AG04449 (cell line): ENCODE measurements around the gene RASIP1.

Source experiments
- CTCF ChIA-PET: fragments of 350-600 bp; formaldehyde crosslinking; extraction: SDS; loops from one replicate; lab custom pipeline; 2021; ENCODE audit warnings: antibody characterized with exemption; lab: Yijun Ruan, JAX
- POLR2A ChIA-PET: fragments of 400-600, 350-600 bp; formaldehyde crosslinking; extraction: SDS; loops from one replicate; lab custom pipeline; 2020; ENCODE audit warnings: antibody characterized with exemption, inconsistent platforms; lab: Yijun Ruan, JAX
- DNase-seq: peaks from one replicate; pipeline ENCODE4 v3.0.0-alpha.2; 2010; ENCODE audit warnings: low read depth, low spot score
- H3K4me3 ChIP-seq: 2 replicates; pipeline ENCODE4 v1.5.1; 2011; ENCODE audit warnings: low read depth, mild to moderate bottlenecking, control low read depth, low read length
- TF ChIP-seq, protein P1 (sequence below): IDR thresholded peaks from one replicate; pipeline ENCODE4 v1.5.1; 2011; ENCODE audit warnings: mild to moderate bottlenecking, moderate library complexity, low read length, control low read depth, inconsistent platforms; ENCODE audit not compliant: insufficient read depth; ENCODE audit errors: missing control alignments

Gene RASIP1

DNA sequence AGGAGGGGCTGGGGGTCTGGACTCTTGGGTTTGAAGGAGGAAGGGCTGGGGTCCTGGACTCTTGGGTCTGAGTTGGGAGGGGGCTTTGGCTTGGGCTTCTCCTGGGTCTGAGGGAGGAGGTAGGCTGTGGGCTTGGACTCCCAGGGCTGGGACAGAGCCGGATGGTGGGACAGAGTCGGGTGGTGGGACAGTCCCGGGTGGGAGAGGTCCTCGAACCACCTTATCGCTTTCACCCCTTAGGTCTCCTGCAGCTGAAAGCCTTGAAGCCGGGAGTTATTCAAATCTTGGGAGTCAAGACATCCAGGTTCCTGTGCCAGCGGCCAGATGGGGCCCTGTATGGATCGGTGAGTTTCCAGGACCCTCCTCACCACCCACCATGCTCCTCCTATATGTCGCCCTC lies 16.3 kb upstream of the RASIP1 start:
- ChIA-PET POLR2A (no interaction called here), CTCF (interaction anchor here (1.1 kb wide), 1 partner anchor 14 kb away, joined by 3 read pairs; no protein-coding TSS in a partner anchor)
- TF ChIP-seq, protein P1, sequence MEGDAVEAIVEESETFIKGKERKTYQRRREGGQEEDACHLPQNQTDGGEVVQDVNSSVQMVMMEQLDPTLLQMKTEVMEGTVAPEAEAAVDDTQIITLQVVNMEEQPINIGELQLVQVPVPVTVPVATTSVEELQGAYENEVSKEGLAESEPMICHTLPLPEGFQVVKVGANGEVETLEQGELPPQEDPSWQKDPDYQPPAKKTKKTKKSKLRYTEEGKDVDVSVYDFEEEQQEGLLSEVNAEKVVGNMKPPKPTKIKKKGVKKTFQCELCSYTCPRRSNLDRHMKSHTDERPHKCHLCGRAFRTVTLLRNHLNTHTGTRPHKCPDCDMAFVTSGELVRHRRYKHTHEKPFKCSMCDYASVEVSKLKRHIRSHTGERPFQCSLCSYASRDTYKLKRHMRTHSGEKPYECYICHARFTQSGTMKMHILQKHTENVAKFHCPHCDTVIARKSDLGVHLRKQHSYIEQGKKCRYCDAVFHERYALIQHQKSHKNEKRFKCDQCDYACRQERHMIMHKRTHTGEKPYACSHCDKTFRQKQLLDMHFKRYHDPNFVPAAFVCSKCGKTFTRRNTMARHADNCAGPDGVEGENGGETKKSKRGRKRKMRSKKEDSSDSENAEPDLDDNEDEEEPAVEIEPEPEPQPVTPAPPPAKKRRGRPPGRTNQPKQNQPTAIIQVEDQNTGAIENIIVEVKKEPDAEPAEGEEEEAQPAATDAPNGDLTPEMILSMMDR: no peak
- DNase-seq: no peak
- no peak overlapping the region for H3K4me3 ChIP-seq

- DNase-seq: no peak
- ChIA-PET POLR2A (no interaction called here), CTCF (interaction anchor here (1.1 kb wide), 1 partner anchor 14 kb away, joined by 3 read pairs; no protein-coding TSS in a partner anchor)
- TF ChIP-seq, protein P1: no peak
- H3K4me3 ChIP-seq: no peak overlapping the region
Observed at GRCh38 chr19:48756212-48756611, 15.8 kb upstream of the RASIP1 start.

DNA sequence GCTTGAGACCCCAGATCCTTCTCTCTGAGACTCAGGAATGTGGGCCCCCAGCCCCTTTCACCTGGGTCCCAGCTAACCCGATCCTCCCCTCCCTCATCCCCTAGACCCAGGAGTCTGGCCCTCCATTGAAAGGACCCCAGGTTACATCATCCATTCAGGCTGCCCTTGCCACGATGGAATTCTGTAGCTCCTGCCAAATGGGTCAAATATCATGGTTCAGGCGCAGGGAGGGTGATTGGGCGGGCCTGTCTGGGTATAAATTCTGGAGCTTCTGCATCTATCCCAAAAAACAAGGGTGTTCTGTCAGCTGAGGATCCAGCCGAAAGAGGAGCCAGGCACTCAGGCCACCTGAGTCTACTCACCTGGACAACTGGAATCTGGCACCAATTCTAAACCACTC lies 15.4 kb upstream of the RASIP1 start:
- no peak for DNase-seq
- TF ChIP-seq, protein P1: no peak
- CTCF ChIA-PET: interaction anchor here (1.1 kb wide), 1 partner anchor 15 kb away, joined by 3 read pairs; no protein-coding TSS in a partner anchor
- POLR2A ChIA-PET: no interaction called here
- no peak overlapping the region for H3K4me3 ChIP-seq

DNA sequence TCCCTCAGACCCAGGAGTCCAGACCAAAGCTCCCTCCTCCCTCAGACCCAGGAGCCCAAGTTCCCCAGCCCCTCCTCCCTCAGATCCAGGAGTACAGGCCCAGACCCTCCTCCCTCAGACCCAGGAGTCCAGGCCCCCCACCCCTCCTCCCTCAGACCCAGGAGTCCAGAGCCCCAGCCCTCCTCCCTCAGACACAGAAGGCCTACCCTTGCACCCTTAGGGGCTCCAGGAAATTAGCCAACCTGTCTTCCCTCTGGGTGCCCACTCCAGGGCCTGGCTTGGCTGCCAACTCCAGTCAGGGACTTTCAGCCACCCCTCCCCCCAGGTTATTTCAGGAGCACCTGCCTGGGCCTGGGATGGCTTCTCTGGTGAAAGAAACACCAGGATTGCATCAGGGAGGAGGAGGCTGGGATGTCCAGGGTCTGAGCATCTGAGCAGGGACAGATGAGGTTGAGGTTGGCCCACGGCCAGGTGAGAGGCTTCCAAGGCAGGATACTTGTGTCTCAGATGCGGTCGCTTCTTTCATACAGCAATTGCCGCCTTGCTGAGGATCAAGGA lies 14.8 kb upstream of the RASIP1 start, which contains the start of gene FGF21:
TSS of gene FGF21 (plus strand) at position 441 of the 558 bp plus-strand sequence. CDS start 713 bp downstream, outside the sequence.
- CTCF ChIA-PET: no interaction called here
- TF ChIP-seq, protein P1: no peak
- no peak within 1 kb of the TSS for H3K4me3 ChIP-seq
- DNase-seq: no peak
- POLR2A ChIA-PET: no interaction called here

DNA sequence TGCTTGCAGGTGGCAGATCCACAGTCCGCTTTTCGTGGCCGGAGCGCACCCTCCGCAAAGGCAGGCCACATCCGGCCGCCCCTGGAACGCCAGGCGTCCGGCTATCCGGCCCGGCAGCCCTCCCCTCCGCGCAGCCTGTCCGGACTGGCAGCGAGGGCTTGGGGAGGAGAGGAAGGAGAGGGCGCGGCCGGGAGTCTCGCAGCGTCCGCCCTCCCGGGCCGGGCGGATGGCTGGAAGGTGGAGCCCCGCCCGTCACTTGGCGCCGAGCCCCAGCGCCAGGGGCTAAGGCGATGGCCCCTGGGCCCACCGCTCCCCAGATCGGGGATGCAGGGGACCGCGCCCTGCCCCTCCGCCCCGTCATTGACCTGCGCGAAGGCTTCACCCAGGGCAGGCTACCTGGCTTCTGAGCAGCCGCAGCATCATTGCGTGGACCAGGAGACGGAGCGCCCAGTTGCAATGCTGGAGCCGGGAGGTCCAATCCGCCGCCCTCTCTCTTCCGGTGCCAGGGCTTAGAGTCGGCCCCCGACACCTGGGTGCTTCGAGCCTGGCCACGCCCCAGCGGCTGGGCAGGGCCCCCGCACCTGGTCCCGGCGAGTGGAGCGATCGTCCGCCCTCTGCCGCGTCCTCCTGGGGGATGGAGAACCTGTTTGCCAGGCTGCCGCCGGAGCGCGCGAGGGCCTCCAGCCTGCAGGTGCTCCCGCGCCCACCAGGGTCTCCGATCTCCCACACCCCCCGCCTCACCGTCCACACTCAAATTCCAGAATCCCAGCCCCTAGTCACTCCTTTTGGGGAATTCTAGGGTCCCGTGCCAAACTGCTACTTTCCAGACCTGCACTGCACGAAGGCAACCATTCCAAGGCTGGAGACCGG lies 12.3 kb upstream of the RASIP1 start, which contains the start of gene FUT1:
TSS of gene FUT1 (minus strand) at position 146 of the 870 bp plus-strand sequence. CDS start 1,360 bp downstream, outside the sequence.
- ChIA-PET CTCF (no interaction called here), POLR2A (no interaction called here)
- H3K4me3 ChIP-seq: peak within 1 kb of the TSS; percentile 30
- TF ChIP-seq, protein P1: no peak
- DNase-seq: no peak

- TF ChIP-seq, protein P1: no peak
- ChIA-PET CTCF (interaction anchor here (1.2 kb wide), 1 partner anchor 36 kb away, joined by 3 read pairs; no protein-coding TSS in a partner anchor), POLR2A (no interaction called here)
- H3K4me3 ChIP-seq: peak overlapping the region; percentile 30
- DNase-seq: no peak
Observed at GRCh38 chr19:48751845-48752495, 11.6 kb upstream of the RASIP1 start.
